HG02571 (cell line): ENCODE results near the gene PTPN6.
A peak's percentile ranks its signal among the peaks of the same experiment; 100 is the strongest.

Source experiments
- ATAC-seq: cut with Tn5 transposase; IDR thresholded peaks from one replicate; pipeline ENCODE4 v1.9.1; 2021; ENCODE audit warnings: mild to moderate bottlenecking, moderate library complexity; ENCODE audit not compliant: unreplicated experiment

PTPN6 gene

GRCh38 chr12:6954316-6955107 is 3.4 kb downstream of the PTPN6 start:
- no peak for ATAC-seq

DNA sequence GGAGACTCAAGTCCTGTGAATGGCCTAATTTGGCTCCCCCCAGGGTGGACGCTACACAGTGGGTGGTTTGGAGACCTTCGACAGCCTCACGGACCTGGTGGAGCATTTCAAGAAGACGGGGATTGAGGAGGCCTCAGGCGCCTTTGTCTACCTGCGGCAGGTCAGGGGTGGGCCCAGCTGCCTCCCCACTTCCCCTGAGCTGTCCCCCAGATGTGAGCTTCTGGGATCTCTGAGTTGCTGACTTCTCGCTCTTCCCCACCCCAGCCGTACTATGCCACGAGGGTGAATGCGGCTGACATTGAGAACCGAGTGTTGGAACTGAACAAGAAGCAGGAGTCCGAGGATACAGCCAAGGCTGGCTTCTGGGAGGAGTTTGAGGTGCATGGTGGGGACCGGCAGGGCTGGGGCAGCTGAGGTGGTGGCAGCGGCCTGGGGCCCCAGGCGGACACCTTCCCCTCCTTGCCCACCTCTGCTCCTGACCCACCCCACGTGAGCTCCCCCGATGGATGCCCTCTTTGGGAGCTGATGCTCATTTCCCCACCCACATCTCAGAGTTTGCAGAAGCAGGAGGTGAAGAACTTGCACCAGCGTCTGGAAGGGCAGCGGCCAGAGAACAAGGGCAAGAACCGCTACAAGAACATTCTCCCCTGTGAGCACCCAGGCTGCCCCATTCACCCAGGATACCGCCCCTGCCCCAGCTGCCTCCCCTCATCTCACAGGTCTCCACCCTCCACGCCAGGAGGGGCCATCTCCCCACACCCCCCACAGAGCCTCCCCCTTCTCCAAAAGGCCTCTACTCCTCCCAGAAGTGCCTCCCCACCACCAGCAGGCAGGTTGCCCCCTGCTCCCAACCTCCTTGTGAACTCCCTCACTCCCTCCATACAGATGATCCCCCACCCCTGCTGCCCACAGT is 4.2 kb downstream of the PTPN6 start:
- no peak for ATAC-seq

GRCh38 chr12:6956021-6956727 is 5.0 kb downstream of the PTPN6 start:
- ATAC-seq, result no peak

DNA sequence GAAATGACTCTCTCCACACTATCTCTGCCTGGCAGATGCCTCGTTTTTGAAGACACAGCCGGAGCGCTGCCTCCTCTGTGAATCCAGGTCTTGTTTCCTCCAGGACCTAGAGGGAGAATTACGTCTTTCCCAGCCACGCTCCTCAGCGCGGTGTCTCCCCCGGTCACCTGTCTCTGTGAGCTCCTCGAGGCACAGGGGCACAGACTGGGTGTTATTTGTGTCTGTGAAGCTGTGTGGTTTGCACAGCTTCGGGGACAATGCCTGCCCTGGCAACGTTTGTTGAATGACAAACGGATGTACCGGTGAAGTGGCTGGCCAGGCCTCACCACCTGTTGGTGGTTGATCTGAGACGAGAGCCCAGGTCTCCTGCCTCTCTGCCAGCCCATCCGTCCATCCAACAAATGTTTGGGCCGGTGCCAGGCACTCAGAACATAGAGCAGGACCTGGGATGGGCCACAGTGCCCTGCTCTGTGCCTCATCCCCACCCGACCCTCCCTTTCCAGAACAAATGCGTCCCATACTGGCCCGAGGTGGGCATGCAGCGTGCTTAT is 6.1 kb downstream of the PTPN6 start:
- no peak for ATAC-seq

DNA sequence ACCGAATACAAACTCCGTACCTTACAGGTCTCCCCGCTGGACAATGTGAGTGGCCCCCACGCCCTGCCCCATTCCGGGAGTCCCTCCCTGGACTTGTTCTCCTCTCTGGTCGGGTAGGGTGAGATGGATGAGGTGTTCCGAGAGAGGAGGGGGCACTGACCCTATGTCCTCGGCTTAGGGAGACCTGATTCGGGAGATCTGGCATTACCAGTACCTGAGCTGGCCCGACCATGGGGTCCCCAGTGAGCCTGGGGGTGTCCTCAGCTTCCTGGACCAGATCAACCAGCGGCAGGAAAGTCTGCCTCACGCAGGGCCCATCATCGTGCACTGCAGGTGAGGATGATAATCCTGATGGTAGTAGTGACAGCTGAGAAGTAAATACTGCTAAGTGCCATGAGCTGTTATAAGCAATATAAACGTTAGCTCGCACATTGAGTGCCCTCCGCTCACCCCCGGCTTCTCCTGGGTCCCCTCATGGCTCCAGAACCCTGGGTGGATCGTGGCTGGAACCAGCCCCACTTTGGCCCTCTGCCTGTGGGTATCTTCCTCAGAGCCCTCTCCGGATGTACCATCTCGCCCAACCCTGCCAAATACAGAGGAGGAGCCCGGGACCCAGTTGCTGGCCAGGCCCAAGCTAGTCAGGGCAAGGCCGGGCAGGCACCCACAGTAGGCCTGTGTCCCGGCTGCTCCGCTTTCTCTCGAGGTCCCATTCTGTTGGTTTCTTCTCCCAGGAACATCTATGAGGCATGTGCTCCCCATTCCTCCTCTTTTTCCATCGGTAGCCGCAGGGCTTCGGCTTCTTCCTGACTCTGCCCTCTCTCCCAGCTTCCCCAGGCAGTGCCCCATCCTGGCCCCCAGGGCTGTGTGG is 6.8 kb downstream of the PTPN6 start:
- no peak for ATAC-seq

DNA sequence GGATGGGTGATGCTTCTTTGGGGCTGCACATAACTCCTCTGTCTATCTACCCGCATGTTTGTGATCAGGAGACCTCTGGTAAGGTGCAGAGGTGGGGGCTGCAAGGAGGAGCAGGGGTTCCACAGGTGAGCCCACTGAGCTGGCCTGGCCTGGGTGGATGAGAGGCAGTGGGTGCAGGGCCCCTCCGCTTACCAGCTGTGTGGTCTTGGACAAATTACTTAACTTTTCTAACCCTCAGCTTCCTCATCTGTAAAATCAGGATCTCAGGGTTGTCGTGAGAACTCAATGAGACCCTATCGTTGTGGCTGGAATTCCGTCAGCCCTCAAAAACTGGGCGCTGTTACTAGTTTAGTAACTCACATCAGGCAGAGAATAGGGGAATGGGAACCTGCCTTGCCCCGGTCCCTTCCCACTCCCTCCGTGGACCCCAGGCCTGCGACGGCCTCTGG is 7.5 kb downstream of the PTPN6 start:
- no peak for ATAC-seq

- peak; percentile 40 for ATAC-seq
Observed at GRCh38 chr12:6959058-6959804, 8.1 kb downstream of the PTPN6 start.

GRCh38 chr12:6959805-6960592 is 8.8 kb downstream of the PTPN6 start:
- ATAC-seq, result no peak

DNA sequence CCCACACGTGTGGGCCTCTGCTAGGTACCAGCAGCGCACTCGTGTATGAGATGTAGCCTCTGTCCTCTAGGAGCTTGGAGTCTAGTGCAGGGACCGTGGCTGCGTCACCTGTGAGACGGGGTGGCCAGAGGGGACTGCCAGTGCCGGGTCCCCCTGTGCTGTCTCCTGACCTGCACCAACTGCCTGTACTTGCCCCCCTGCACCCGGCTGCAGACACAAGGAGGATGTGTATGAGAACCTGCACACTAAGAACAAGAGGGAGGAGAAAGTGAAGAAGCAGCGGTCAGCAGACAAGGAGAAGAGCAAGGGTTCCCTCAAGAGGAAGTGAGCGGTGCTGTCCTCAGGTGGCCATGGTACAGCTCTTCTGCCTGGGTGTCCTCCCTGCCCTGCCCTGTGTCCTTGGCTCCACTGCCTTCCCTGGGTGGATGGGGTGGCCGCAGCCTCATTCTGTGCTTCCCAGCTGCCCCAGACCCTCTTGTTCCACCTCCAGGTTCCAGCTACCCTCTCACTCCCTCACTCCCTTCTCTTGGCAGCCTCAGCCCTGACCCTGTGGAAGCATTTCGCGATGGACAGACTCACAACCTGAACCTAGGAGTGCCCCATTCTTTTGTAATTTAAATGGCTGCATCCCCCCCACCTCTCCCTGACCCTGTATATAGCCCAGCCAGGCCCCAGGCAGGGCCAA is 9.6 kb downstream of the PTPN6 start:
- peak; percentile 25 for ATAC-seq

- ATAC-seq, result peak; percentile 25
Observed at GRCh38 chr12:6961278-6961694, 10.1 kb downstream of the PTPN6 start.

DNA sequence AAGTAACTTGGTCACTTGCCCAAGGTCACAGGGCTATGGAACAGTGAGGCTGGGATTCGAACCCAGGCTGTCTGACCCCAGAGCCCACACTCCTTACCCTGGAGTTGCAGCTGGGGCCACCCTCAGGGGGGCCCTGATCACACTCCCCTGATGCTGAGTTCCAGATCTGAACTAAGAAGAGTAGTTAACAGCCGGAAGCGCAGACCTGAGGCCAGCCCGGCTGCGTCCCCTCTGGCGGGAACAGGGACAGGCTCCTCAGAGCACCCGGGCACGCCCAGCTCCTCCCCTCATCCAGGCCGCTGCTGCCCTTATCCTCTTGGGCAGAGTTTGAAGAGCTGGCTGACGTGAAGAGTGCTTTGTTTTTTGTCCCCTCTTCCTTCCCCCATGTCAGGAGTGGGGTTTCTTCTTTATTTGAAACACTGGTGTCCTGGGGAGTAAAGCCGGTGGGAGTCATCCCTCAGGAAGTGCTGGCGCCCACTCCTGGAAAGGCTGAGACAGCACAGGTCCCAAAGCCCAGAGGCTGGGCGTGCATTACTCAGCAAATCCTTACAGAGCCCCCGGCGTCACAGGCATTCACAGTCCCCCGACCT is 10.6 kb downstream of the PTPN6 start:
- ATAC-seq, result no peak

GRCh38 chr12:6962285-6963015 is 11.3 kb downstream of the PTPN6 start:
- ATAC-seq, result no peak

DNA sequence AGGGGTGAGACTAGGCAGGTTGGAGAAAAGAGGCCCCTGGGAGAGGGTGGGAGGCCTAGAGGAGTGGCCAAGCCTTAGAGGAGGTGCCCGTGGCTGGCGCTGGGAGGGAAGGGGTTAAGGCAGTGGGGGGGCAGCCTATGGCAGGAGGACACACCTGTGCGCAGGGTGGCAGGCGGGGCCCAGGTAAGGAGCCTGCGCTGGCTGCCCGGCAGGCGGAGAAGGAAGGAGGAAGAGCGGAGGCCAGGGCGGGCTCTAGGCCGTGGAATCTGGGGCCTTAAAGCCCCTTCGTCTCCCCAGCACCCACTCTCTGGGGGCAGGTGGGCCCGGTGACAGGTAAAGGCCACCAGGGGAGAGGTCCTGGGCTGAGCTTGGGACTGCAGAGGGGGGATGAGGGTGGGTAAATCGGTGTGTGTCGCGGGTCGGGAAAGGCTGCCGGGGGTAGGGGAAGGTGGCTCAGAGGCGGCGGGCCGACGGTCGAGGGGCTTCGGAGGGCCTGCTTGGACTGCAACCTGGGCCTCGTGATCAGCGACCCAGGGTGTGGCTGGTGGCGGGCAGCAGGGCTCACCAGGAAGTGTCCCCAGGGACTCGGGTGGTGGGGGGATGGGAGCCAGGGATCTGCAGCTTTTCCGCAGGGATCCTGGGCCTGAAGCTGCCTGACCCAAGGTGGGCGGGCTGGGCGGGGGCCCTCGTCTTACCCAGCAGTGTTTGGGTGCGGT is 12.0 kb downstream of the PTPN6 start:
- ATAC-seq, result no peak

- ATAC-seq, result no peak
Observed at GRCh38 chr12:6963791-6964413, 12.7 kb downstream of the PTPN6 start.

GRCh38 chr12:6964605-6965025 is 13.5 kb downstream of the PTPN6 start:
- ATAC-seq, result no peak
